NCI-H1105 (cell line): ENCODE results near the gene KRTCAP2.
"Not testable (repeated sequence)": the region's sequence is repeated elsewhere in the genome, so short reads cannot be mapped to it uniquely, and the experiment has no call there.

Experiments used
- DNase-seq: peaks from one replicate; lab custom pipeline; 2025; lab: John Stamatoyannopoulos, UW

Gene KRTCAP2

GRCh38 chr1:155199792-155200191 is 26.7 kb upstream of the KRTCAP2 start:
- no peak for DNase-seq

DNA sequence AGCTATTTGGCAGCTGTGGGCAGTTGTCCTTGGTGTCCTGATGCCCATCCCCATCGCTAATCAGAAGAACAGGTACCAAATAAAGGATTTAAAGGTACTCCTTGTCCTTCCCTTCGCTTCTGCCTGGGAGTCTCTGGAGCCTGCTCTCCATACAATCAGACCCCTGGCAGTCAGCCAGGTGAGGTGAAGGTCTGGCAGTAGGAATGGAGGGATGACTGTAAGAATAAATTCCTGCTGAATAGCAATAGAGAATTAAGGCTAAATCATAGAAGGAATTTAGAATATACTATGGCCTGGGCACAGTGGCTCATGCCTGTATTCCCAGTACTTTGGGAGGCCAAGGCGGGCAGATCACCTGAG is 25.4 kb upstream of the KRTCAP2 start:
- DNase-seq = no peak

- no peak for DNase-seq
These were observed 24.9 kb upstream of the KRTCAP2 start for GRCh38 chr1:155197901-155198546.

GRCh38 chr1:155196893-155197638 is 24.0 kb upstream of the KRTCAP2 start:
- DNase-seq = no peak

- DNase-seq = no peak
These were observed 23.2 kb upstream of the KRTCAP2 start for GRCh38 chr1:155196103-155196892.

GRCh38 chr1:155195201-155196102 is 22.3 kb upstream of the KRTCAP2 start:
- no peak for DNase-seq

DNA sequence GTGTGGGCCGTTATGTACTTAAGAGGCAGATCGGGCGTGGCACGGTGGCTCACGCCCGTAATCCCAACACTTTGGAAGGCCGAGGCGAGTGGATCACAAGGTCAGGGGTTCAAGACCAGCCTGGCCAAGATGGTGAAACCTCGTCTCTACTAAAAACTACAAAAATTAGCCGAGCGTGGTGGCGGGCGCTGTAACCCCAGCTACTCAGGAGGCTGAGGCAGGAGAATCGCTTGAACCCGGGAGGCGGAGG is 20.8 kb upstream of the KRTCAP2 start:
- DNase-seq = not testable (repeated sequence)

DNA sequence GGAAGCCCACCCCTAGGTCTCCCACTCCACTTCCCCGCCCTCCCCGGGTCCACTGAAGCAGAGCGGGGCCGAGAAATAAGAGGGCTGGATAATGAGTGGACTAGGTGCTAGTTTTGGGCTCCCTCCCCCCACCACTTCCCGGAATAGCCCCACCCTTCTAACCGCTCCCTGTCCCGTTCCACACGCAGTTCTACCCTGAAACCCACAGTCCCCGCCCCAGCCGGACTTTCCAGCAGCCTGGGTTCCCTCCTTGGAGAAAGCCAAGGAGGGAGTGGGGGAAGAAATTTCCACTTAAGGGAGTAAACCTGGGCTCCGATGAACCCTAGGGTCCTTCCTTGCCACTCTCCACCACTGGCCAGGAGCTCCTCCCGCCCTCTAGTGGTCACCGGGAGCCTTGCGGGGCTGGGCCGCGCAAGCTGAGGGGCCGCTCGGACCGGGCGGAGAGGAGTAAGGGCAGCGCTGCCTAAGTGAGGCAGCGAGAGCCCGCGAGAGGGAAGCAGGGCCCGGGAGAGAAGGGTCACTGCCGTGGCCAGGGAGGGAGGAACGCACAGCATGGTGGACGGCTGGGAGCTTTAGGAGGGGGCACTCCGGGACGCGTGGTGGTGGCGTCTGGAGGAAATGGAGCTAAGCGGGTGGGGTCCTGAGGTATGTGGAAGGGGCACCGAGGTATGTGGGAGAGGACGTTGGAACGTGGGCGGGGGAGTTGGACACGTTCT is 20.3 kb upstream of the KRTCAP2 start:
- DNase-seq = peak; percentile 80

- peak; percentile 87 for DNase-seq
These were observed 19.5 kb upstream of the KRTCAP2 start for GRCh38 chr1:155192346-155193274.

DNA sequence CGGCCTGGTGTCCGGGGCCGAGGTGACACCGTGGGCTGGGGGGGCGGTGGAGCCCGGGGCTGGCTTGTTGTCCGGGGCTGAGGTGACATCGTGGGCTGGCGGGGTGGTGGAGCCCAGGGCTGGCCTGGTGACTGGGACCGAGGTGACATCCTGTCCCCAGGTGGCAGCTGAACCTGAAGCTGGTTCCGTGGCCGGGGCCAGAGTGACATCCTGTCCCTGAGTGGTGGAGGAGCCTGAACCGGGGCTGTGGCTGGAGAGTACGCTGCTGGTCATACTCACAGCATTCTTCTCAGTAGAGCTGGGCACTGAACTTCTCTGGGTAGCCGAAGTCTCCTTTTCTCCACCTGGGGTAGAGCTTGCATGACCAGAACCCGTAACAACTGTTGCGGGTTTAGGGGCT is 18.8 kb upstream of the KRTCAP2 start:
- DNase-seq = no peak

GRCh38 chr1:155189926-155190325 is 16.8 kb upstream of the KRTCAP2 start:
- DNase-seq = not testable (repeated sequence)

GRCh38 chr1:155188268-155188667 is 15.2 kb upstream of the KRTCAP2 start:
- DNase-seq = no peak

- no peak for DNase-seq
These were observed 14.4 kb upstream of the KRTCAP2 start for GRCh38 chr1:155187456-155187891.

- DNase-seq = no peak
These were observed 13.8 kb upstream of the KRTCAP2 start for GRCh38 chr1:155186794-155187455.

DNA sequence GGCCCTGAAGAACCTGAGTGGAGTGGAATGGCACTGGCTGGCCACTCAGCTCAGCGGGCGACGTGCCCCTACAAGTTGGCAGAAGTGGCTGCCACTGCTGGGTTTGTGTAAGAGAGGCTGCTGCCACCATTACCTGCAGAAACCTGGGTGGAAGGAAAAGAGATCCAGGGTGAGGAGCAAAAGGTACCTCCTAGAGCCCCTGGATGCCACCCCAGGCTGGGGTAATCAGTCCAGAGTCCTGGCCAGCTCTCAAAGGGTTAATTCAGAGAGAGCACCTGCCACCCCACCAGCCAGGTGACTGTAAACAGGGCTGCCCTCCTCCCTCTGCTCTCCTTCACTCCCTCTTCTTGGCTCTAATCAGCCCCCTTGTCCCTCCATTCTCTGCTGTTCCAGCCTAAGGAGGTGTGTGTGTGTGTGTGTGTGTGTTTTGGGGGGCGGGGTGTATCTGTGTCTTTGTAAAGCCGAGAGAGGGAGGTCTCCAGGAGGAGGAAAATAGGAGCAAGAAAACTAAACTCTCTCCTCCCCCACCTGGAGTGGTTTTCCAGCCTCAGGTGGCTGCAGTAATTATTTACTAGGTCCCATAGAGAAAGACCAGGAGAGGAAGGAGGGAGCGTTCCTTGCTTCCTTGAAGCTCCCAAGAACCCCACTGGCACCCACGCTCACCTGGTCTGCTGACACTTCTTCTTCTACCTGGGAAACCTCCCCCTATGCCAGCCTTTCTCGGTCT is 13.1 kb upstream of the KRTCAP2 start:
- peak; percentile 80 for DNase-seq

DNA sequence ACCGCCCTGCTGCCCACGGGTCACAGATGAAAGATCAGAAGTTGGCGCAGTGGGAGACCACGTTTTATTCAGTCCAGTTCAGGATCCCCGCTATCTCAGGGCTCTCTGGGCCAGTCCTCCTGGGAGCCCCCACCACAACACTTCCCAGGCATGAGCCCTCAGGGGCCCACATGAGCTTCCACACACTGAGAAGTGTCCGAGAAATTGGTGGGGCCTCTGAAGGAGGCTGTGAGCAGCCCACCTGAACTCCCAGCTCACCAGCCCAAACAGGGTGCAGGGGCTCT is 12.6 kb upstream of the KRTCAP2 start:
- DNase-seq = no peak

GRCh38 chr1:155184835-155185782 is 12.0 kb upstream of the KRTCAP2 start:
- DNase-seq = no peak

GRCh38 chr1:155184351-155184811 is 11.3 kb upstream of the KRTCAP2 start:
- no peak for DNase-seq
